ENCODE results near the gene CSRNP3. TPM values are rescaled to one million over a fixed set of nuclear protein-coding genes. Genes with fewer than 3 reads are reported as not detected.

The CSRNP3 gene
- total RNA-seq, 1 experiment from 2014 or later = 3.0 TPM

GRCh38 chr2:165634282-165634681, 164.8 kb downstream of the CSRNP3 start:
- DNase-seq = no peak
- Histone ChIP-seq H3K36me3 (replicated peaks; ENCODE audit: control insufficient read depth, insufficient read depth, low read length) (no peaks in the 10 kb centered on the region), H3K4me3 (ENCODE audit: insufficient read depth, low read depth, low read length) (no peak overlapping the region), H3K27me3 (ENCODE audit: control insufficient read depth, insufficient read depth, low read length) (no peaks in the 10 kb centered on the region)

GRCh38 chr2:165634855-165635254, 165.4 kb downstream of the CSRNP3 start:
- Histone ChIP-seq H3K36me3 (replicated peaks; ENCODE audit: control insufficient read depth, insufficient read depth, low read length) (no peaks in the 10 kb centered on the region), H3K27me3 (ENCODE audit: control insufficient read depth, insufficient read depth, low read length) (no peaks in the 10 kb centered on the region), H3K4me3 (ENCODE audit: insufficient read depth, low read depth, low read length) (no peak overlapping the region)
- DNase-seq = peak; percentile 22

GRCh38 chr2:165635532-165635931, 166.0 kb downstream of the CSRNP3 start:
- no peaks in the 10 kb centered on the region for H3K36me3 ChIP-seq (replicated peaks; ENCODE audit: control insufficient read depth, insufficient read depth, low read length)
- no peak for DNase-seq
- H3K4me3 ChIP-seq (ENCODE audit: insufficient read depth, low read depth, low read length) = no peak overlapping the region
- H3K27me3 ChIP-seq (ENCODE audit: control insufficient read depth, insufficient read depth, low read length) = no peaks in the 10 kb centered on the region

GRCh38 chr2:165636959-165637358, 167.5 kb downstream of the CSRNP3 start:
- H3K4me3 ChIP-seq (ENCODE audit: insufficient read depth, low read depth, low read length) = no peak overlapping the region
- no peaks in the 10 kb centered on the region for H3K36me3 ChIP-seq (replicated peaks; ENCODE audit: control insufficient read depth, insufficient read depth, low read length)
- H3K27me3 ChIP-seq (ENCODE audit: control insufficient read depth, insufficient read depth, low read length) = no peaks in the 10 kb centered on the region
- no peak for DNase-seq

GRCh38 chr2:165637396-165637795, 167.9 kb downstream of the CSRNP3 start:
- Histone ChIP-seq H3K27me3 (ENCODE audit: control insufficient read depth, insufficient read depth, low read length) (no peaks in the 10 kb centered on the region), H3K4me3 (ENCODE audit: insufficient read depth, low read depth, low read length) (no peak overlapping the region)
- DNase-seq = no peak

GRCh38 chr2:165639504-165639903, 170.0 kb downstream of the CSRNP3 start:
- DNase-seq = no peak
- H3K36me3 ChIP-seq (replicated peaks; ENCODE audit: control insufficient read depth, insufficient read depth, low read length) = no peaks in the 10 kb centered on the region

More at GRCh38 chr2:165637396-165637795, 167.9 kb downstream of the CSRNP3 start:
- H3K36me3 ChIP-seq (replicated peaks; ENCODE audit: control insufficient read depth, insufficient read depth, low read length) = no peaks in the 10 kb centered on the region

GRCh38 chr2:165640247-165640929, 170.9 kb downstream of the CSRNP3 start:
- Histone ChIP-seq H3K4me3 (ENCODE audit: insufficient read depth, low read depth, low read length) (no peak overlapping the region), H3K36me3 (replicated peaks; ENCODE audit: control insufficient read depth, insufficient read depth, low read length) (no peaks in the 10 kb centered on the region), H3K27me3 (ENCODE audit: control insufficient read depth, insufficient read depth, low read length) (no peaks in the 10 kb centered on the region)
- no peak for DNase-seq

More at GRCh38 chr2:165639504-165639903, 170.0 kb downstream of the CSRNP3 start:
- no peaks in the 10 kb centered on the region for H3K27me3 ChIP-seq (ENCODE audit: control insufficient read depth, insufficient read depth, low read length)
- no peak overlapping the region for H3K4me3 ChIP-seq (ENCODE audit: insufficient read depth, low read depth, low read length)

GRCh38 chr2:165645930-165646831, 176.7 kb downstream of the CSRNP3 start:
- no peaks in the 10 kb centered on the region for H3K27me3 ChIP-seq (ENCODE audit: control insufficient read depth, insufficient read depth, low read length)
- no peaks in the 10 kb centered on the region for H3K36me3 ChIP-seq (replicated peaks; ENCODE audit: control insufficient read depth, insufficient read depth, low read length)
- no peak overlapping the region for H3K4me3 ChIP-seq (ENCODE audit: insufficient read depth, low read depth, low read length)
- DNase-seq = no peak

GRCh38 chr2:165647409-165647808, 177.9 kb downstream of the CSRNP3 start:
- no peaks in the 10 kb centered on the region for H3K36me3 ChIP-seq (replicated peaks; ENCODE audit: control insufficient read depth, insufficient read depth, low read length)
- DNase-seq = no peak
- H3K27me3 ChIP-seq (ENCODE audit: control insufficient read depth, insufficient read depth, low read length) = no peaks in the 10 kb centered on the region
- no peak overlapping the region for H3K4me3 ChIP-seq (ENCODE audit: insufficient read depth, low read depth, low read length)

- Histone ChIP-seq H3K36me3 (replicated peaks; ENCODE audit: control insufficient read depth, insufficient read depth, low read length) (no peaks in the 10 kb centered on the region), H3K27me3 (ENCODE audit: control insufficient read depth, insufficient read depth, low read length) (no peaks in the 10 kb centered on the region), H3K4me3 (ENCODE audit: insufficient read depth, low read depth, low read length) (no peak overlapping the region)
- no peak for DNase-seq
Observed at GRCh38 chr2:165648801-165649200, 179.3 kb downstream of the CSRNP3 start.

GRCh38 chr2:165651233-165651632, 181.7 kb downstream of the CSRNP3 start:
- Histone ChIP-seq H3K27me3 (ENCODE audit: control insufficient read depth, insufficient read depth, low read length) (no peaks in the 10 kb centered on the region), H3K4me3 (ENCODE audit: insufficient read depth, low read depth, low read length) (no peak overlapping the region), H3K36me3 (replicated peaks; ENCODE audit: control insufficient read depth, insufficient read depth, low read length) (no peaks in the 10 kb centered on the region)
- DNase-seq = no peak

GRCh38 chr2:165655661-165656060, 186.2 kb downstream of the CSRNP3 start:
- no peaks in the 10 kb centered on the region for H3K27me3 ChIP-seq (ENCODE audit: control insufficient read depth, insufficient read depth, low read length)
- H3K36me3 ChIP-seq (replicated peaks; ENCODE audit: control insufficient read depth, insufficient read depth, low read length) = no peaks in the 10 kb centered on the region
- no peak overlapping the region for H3K4me3 ChIP-seq (ENCODE audit: insufficient read depth, low read depth, low read length)
- no peak for DNase-seq

GRCh38 chr2:165660361-165660760, 190.9 kb downstream of the CSRNP3 start:
- no peaks in the 10 kb centered on the region for H3K27me3 ChIP-seq (ENCODE audit: control insufficient read depth, insufficient read depth, low read length)
- H3K36me3 ChIP-seq (replicated peaks; ENCODE audit: control insufficient read depth, insufficient read depth, low read length) = no peaks in the 10 kb centered on the region
- H3K4me3 ChIP-seq (ENCODE audit: insufficient read depth, low read depth, low read length) = no peak overlapping the region
- no peak for DNase-seq

- Histone ChIP-seq H3K4me3 (ENCODE audit: insufficient read depth, low read depth, low read length) (no peak overlapping the region), H3K27me3 (ENCODE audit: control insufficient read depth, insufficient read depth, low read length) (no peaks in the 10 kb centered on the region), H3K36me3 (replicated peaks; ENCODE audit: control insufficient read depth, insufficient read depth, low read length) (no peaks in the 10 kb centered on the region)
- DNase-seq = no peak
Observed at GRCh38 chr2:165662720-165663119, 193.2 kb downstream of the CSRNP3 start.

- Histone ChIP-seq H3K27me3 (ENCODE audit: control insufficient read depth, insufficient read depth, low read length) (no peaks in the 10 kb centered on the region), H3K36me3 (replicated peaks; ENCODE audit: control insufficient read depth, insufficient read depth, low read length) (no peaks in the 10 kb centered on the region), H3K4me3 (ENCODE audit: insufficient read depth, low read depth, low read length) (no peak overlapping the region)
- DNase-seq = no peak
Observed at GRCh38 chr2:165665614-165666013, 196.1 kb downstream of the CSRNP3 start.

Measured in H7 (cell line).